ENCODE results near the gene NIN.

DNA sequence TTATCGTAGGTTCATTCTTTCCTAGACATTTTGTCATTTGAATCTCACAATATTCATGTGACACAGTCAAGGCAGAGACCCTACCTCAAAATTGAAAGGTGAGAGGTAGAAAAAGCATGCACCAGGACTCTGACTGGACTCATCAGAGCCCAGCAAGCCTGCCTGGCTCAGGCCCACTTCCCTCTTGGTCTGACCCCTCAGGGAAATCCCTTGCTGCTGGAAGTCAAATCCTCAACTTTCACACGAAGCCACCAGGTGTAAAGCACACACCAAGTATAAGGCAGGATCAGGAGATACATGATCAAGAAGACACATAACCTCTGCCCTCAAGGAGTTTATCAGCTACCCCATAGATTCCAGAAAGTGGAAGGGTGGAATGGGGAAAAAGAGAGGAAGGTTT lies 18.8 kb downstream of the NIN start:
- TF ChIP-seq, protein P1, sequence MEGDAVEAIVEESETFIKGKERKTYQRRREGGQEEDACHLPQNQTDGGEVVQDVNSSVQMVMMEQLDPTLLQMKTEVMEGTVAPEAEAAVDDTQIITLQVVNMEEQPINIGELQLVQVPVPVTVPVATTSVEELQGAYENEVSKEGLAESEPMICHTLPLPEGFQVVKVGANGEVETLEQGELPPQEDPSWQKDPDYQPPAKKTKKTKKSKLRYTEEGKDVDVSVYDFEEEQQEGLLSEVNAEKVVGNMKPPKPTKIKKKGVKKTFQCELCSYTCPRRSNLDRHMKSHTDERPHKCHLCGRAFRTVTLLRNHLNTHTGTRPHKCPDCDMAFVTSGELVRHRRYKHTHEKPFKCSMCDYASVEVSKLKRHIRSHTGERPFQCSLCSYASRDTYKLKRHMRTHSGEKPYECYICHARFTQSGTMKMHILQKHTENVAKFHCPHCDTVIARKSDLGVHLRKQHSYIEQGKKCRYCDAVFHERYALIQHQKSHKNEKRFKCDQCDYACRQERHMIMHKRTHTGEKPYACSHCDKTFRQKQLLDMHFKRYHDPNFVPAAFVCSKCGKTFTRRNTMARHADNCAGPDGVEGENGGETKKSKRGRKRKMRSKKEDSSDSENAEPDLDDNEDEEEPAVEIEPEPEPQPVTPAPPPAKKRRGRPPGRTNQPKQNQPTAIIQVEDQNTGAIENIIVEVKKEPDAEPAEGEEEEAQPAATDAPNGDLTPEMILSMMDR (IDR thresholded peaks at IDR 0.05; ENCODE audit: low read length): no peak
- no peak for TF ChIP-seq EZH2 (IDR thresholded peaks at IDR 0.05; ENCODE audit: borderline replicate concordance, low read length)

Measured in OCI-LY1 (cell line).